HG02571 (cell line): ENCODE results near the gene AKR1D1.
"Not testable (repeated sequence)": the region's sequence is repeated elsewhere in the genome, so short reads cannot be mapped to it uniquely, and the experiment has no call there.

Experiments used
- ATAC-seq: cut with Tn5 transposase; IDR thresholded peaks from one replicate; pipeline ENCODE4 v1.9.1; 2021; ENCODE audit warnings: mild to moderate bottlenecking, moderate library complexity; ENCODE audit not compliant: unreplicated experiment

The AKR1D1 gene, protein sequence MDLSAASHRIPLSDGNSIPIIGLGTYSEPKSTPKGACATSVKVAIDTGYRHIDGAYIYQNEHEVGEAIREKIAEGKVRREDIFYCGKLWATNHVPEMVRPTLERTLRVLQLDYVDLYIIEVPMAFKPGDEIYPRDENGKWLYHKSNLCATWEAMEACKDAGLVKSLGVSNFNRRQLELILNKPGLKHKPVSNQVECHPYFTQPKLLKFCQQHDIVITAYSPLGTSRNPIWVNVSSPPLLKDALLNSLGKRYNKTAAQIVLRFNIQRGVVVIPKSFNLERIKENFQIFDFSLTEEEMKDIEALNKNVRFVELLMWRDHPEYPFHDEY

DNA sequence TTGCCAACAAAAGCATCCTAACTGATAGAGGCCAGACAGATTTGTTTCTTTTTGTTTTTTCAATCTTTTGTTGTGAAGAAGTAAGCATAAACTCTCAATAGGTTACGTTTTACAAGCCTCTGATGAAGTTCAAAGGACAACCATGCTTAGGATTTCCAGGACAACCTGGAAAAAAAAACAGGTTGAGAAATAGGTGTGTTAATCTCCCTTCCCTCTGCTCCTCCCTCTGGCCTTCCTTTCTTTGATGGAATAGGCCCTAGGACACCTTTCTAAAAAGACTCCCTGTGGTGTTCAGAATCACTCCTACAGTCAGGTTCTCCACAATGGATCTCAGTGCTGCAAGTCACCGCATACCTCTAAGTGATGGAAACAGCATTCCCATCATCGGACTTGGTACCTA, at the start of gene AKR1D1:
Gene AKR1D1 (plus strand): TSS at position 264 of the 400 bp plus-strand sequence. CDS start 60 bp downstream, at position 324.
- no peak for ATAC-seq

DNA sequence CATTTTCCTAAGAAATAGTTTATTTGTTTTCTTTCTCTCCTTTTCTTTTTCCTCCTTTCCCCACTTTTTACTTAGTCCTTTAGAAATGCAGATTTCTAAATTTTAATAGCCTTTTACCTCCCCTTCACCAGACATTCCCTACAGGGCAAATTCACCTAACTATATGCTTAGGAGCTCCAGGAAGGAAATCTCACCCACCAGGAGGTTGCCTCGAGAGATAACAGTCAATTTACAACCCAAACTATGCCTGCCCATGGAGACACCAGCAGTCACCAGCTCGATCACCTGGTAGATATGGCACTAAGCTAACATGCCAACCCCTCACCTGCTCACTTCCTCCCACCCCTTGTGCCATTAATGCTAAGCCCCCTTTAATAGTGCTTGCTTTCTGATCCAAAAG, 49.2 kb upstream of the AKR1D1 start:
- ATAC-seq, result no peak

DNA sequence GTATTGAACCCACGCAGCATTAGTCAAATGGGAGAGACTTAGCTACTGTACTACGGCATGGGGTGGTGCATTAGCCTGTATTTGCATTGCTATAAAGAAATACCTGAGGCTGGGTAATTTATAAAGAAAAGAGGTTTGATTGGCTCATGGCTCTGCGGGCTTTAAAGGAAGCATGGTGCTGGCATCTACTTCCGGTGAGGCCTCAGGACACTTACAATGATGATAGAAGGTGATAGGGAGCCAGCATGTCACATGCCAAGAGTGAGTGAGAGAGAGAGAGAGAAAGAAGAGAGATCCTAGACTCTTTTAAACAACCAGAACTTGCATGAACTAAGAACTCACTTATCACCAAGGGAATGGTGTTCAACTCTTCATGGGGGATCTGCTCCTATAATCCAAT, 47.1 kb upstream of the AKR1D1 start:
- no peak for ATAC-seq

DNA sequence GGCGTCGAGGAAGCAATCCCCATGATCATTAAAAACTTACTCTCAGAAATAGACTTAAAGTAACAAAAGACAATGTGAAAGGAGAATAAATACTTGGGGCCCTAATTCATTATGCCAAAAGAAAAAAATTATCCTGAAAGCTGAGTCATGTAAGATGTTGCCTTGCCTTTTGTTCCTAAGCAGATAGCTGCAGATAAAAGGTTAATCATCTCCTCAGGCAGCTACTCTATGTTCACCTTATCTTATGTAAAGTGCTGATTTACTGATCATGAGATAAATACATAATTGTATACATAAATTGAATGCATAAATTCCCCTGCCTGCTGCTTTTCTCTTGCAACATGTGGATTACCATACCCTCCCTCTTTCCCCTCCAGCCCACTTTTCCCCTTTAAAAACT, 46.3 kb upstream of the AKR1D1 start:
- no peak for ATAC-seq

DNA sequence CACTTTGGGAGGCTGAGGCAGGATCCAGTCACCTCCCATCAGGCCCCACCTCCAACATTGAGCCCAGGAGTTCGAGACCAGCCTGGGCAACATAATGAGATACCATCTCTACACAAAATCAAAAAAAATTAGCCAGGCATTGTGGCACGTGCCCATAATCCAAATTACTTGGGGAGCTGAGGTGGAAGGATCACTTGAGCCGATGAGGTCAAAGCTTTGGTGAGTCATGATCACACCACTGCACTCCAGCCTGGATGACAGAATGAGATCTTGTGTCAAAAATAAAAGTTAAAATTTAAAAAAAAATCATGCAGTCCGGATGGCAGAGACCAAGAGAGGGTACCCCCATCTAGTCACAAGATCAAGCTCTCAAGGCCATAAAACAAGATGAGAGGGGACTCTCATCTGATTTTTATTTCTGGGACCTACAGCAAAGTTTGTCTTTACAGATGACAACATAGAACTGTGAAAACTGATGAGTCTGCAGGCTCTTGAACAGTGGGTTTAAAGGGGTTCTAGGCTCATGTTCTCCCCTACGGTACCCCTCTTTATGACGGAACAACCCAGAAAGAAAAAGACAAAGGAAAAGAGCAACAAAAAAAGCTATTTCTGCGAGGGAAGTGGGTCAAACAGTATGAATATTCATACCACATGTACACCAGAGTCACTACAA, 45.4 kb upstream of the AKR1D1 start:
- ATAC-seq, result no peak

DNA sequence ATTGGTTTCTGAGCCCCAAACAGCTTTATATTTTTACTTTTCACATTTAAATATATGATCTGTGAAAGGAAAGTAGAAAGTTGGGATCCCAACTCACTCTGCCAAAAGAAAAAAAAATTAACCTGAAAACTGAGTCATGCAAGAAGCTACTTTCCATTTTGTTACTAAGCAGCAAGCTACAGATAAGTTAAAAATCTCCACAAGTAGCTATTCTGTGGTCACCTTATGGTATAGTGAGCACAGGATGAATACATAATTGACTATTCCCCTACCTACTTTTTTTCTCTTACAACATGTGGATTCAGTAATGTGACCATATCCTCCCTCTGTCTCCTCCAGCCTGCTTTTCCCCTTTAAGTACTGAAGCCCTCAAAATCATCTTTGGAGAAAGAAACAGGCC, 44.1 kb upstream of the AKR1D1 start:
- peak; percentile 53 for ATAC-seq

DNA sequence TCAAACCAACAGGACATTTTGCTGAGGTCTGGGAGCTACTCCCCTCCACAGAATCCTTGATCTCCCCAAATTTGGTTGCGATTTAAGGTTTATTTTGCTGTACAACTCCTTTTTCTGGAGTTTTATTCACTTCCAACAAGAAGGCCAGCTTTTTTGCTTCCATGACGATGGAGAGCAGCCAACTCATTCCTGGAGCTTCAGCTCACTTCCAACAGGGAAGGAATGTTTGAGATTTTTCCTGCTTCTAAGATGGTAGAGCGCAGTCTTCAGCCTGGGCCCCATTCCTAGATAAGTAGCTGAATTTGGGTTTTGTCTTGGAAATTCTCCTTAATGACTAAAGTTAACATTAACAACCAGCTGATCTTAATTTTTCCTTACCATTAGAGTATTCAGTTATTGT, 43.5 kb upstream of the AKR1D1 start:
- ATAC-seq, result no peak

DNA sequence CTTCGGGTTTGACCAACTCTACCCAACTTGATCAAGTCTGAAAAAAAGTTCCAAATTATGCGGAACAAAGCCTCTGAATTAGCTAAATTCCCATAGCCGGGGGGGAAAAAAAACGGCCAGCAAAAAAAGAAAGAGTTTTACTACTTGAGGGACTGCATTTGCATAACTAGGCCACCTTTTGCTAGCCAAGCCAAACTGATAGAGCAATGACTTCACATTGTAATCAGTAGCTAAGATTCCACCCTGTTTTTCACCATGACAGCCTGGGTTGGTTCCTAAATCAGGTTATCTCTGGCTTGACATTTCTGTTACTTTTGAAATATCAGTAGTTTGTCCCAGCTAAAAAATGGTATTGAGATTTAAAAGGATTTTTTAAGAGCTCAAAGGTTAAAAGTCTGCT, 43.0 kb upstream of the AKR1D1 start:
- no peak for ATAC-seq

DNA sequence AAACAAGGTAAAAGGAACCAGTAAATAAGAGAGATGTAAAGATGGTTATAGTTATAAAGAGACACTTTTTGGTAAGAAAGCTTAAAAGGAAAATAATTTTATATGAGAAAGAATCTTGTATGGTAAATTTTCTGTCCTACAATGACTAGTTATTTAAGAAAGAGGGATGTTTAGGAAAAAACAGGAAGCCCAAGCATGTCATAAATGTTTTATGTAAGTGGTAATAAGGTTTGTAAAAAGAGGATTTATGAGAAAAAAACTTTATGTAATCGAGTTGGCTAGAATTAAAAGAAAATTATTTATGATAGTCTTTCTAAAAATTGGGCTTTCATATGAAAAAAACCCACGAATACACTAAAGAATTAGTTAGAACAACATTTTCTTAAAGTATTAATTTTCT, 40.1 kb upstream of the AKR1D1 start:
- ATAC-seq, result no peak

DNA sequence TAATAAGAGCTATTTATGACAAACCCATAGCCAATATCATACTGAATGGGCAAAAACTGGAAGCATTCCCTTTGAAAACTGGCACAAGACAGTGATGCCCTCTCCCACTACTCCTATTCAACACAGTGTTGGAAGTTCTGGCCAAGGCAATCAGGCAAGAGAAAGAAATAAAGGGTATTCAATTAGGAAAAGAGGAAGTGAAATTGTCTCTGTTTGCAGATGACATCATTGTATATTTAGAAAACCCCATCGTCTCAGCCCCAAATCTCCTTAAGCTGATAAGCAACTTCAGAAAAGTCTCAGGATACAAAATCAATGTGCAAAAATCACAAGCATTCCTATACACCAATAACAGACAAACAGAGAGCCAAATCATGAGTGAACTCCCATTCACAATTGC, 36.2 kb upstream of the AKR1D1 start:
- ATAC-seq, result not testable (repeated sequence)

DNA sequence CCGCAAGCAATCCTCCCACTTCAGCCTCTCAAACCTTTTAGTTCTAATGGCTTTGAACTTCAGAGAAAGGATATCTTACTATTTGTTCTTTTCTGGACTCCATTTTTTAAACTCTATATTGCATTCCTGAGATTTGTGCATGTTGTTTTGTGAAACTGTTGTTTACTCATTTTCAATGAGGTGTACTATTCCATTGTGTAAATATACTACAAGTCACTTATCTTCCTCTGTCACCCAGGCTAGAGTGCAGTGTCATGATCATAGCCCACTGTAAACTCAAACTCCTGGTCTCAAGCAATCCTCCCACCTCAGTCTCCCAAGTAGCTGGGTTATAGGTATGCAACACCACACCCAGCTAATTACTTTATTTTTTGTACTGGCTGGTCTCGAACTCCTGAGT, 31.4 kb upstream of the AKR1D1 start:
- no peak for ATAC-seq

DNA sequence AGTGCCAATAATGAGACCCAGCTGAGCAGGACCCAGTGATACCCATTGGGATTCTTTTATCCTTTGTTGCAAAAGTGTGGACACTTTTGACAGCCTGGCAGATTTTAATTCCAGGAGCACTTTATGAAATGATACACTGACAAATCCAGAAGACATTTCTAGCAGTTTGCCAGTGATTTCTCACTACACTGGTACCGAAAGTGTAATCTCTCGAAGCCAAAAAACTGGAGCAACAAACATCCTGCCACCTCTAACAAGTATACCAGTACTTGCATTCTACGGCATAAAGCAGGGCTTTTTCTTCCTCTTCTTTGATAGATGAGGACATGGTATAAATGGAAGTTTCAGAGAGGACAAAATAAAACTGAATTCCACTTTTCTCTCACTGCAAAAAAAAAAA, 28.4 kb upstream of the AKR1D1 start:
- no peak for ATAC-seq

DNA sequence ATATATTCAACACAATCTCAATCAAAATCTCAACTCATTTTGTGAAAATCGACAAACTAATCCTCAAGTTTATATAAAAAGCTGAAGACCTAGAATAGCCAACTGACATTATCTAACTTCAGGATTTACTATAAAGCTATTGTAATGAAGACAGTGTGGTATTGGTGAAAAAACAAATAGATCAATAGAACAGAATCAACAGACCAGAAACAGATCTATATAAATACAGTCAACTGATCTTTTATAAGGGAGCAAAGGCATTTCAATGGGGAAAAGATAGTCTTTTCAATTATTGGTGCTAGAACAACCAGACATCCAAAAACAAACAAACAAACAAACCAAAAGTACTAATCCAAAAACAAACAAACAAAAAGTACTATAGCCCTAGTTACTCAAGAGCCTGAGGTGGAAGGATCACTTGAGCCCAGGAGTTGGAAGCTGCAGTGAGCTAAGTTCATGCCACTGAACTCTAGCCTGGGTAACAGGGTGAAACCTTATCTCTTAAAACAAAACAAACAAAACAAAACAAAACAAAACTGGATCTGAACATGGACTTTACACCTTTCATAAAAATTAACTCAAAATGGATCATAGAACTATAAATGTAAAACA, 26.6 kb upstream of the AKR1D1 start:
- no peak for ATAC-seq

DNA sequence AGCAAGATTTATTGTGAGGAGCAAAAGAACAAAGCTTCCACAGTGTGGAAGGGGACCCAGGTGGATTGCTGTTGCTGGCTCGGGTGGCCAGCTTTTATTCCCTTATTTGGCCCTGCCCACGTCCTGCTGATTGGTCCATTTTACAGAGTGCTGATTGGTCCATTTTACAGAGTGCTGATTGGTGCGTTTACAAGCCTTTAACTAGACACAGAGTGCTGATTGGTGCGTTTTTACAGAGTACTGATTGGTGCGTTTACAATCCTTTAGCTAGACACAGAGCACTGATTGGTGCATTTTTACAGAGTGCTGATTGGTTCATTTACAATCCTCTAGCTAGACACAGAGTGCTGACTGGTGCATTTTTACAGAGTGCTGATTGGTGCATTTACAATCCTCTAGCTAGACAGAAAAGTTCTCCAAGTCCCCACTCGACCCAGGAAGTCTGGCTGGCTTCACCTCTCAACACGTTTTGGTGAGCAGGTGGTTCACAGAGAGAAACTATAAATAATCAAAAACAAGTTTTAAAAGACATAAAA, 24.5 kb upstream of the AKR1D1 start:
- ATAC-seq, result not testable (repeated sequence)

DNA sequence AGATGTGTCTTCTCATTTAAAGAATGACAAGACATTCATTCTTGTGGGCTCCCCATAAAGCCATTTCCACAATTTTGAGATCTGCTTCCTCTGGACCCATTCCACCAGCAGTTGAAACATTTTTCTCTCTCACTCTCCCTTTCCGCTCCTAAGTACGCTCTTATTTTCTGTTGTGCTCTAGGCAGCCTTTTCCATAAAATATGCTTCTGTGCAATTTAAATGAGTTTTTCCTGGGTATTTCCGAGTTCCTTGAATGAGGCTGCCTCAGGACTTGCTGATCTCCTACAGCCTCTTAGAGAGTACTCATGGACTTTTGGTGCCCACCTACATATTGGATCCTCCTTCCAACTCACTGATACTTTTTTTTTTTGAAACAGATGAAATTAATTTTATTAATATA, 23.6 kb upstream of the AKR1D1 start:
- no peak for ATAC-seq

DNA sequence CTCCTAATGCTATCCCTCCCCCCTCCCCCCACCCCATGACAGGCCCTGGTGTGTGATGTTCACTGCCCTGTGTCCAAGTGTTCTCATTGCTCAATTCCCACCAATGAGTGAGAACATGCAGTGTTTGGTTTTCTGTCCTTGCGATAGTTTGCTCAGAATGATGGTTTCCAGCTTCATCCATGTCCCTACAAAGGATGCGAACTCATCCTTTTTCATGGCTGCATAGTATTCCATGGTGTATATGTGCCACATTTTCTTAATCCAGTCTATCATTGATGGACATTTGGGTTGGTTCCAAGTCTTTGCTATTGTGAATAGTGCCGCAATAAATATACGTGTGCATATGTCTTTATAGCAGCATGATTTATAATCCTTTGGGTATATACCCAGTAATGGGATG, 20.6 kb upstream of the AKR1D1 start:
- ATAC-seq, result not testable (repeated sequence)

DNA sequence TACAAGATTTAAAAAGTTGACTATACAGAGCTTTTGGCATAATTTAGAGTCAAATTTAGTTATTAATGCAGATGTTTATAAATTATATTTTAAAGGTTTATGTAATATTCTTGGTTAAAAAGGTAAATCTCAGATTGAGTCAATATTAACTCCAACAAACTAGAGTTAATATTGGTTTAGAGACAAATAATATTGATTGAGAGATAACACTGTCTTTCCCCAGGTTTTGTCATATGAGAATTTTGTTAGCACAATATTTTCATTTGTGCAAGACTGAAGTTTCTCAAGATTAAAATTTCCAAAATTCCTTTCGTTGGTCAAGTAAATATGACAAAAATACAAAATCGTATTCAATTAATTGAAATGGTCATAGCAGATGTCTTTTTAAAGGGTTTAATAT, 12.9 kb upstream of the AKR1D1 start:
- no peak for ATAC-seq

DNA sequence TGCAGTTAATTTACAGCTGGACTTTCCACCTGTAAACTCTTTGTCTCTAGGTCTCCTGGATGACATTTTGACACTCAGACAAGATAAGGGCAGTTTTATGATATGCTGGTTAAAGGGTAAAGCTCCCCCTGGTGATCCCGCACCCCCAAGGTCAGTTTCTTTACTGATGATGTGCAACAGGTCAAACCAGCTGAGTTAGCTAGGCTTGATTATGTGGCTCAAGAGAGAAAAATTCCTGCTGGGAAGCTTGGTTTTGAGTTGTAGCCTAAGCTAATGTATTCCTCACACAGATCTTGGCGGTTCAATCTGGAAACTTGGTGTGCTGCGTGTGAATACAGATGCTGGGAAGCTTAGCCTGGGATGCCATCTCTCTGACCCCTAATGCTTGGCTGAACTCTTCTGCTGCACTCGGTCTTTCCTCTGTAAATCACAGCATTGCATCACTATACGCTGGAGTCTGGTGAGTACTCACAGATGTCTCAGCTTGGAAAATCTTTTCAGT, 11.4 kb upstream of the AKR1D1 start:
- ATAC-seq, result no peak

DNA sequence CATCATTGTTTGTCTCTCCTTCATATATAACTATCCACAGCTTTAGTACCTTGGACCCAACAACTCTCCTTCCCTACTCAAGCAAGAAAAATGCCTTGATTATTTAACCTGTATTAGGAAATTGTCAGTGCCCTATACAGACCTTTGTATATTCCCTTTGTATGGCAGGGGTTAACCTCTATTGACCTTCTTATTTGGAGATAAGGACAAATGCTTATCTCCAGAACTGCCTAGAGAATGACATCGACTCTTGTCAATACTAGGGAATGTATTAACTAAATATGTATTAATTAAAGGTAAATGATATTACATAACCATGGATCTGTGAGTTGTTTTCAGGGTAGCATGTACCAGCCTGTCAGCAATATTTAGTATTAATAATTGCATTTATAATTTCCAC, 10.4 kb upstream of the AKR1D1 start:
- ATAC-seq, result no peak

DNA sequence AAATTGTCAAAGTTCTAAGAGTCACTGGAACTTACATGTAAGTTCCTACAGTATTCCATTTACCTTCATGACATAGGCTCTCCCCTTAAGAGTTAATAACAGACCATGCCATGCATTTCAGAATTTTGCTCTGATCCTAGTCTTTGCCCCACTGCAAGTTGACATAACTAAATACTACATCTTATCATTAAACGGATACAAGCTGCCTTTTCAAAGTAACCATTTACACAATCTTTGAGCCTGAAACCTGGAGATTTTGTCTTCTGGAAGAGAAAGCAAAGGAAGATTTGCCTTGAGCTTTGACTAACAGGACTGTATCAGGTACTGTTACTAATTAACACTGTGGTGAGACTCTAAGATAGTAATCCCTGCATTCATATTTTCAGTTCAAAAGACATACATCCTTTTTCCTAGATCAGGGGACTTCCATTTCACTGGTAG, 9.3 kb upstream of the AKR1D1 start:
- no peak for ATAC-seq

DNA sequence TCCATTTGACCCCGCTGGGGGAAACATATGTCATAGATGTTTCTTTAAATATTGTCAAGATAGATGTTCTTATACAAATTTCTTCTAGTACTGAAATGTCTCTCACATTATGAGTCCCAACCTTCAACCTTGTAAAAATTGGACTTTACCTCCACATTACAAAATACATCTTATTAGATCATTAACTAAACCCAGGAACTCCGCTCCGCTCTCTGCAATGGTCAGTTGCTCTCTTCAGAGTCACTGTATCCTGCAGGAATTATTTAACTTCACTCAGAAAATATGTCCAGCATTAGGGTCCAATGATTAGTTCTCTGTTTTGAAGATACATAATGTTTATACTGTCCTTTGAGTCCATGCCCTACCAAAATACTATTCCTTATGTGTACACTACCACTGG, 8.5 kb upstream of the AKR1D1 start:
- no peak for ATAC-seq

DNA sequence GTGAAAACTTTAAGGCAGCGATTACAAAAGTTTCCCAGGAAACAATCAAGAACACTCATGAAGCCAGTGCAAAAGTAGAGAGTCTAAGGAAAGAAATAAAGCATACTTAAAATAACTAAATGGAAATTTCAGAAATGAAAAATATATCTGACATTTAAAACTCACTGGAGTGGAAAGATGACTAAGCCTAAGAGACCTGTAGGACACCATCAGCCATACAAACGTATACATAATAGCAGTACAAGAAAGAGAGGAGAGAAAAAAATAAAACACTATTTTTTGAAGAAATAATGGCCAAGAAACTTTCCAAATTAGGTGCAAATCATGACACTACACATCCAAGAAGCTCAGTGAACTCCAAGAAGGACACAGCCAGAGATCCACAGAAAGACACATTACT, 5.4 kb upstream of the AKR1D1 start:
- ATAC-seq, result no peak
